BE2C (cell line): ENCODE data around the gene GPR63.

Source experiments
- DNase-seq: peaks from one replicate; pipeline ENCODE4 v3.0.0-alpha.2; 2020
- H3K27me3 ChIP-seq: fragments of 250-450 bp; sonication (Bioruptor Pico); 2 replicates; pipeline ENCODE4 v1.5.1; 2020; ENCODE audit warnings: mild to moderate bottlenecking
- H3K36me3 ChIP-seq: fragments of 250-450 bp; sonication (Bioruptor Pico); 2 replicates; pipeline ENCODE4 v1.5.1; 2020; ENCODE audit warnings: mild to moderate bottlenecking
- H3K4me1 ChIP-seq: fragments of 250-450 bp; sonication (Bioruptor Pico); 2 replicates; pipeline ENCODE4 v1.5.1; 2020
- H3K4me3 ChIP-seq: 2 replicates; pipeline ENCODE4 v1.5.1; 2011; ENCODE audit warnings: low read depth, low read length
- H3K9me3 ChIP-seq: fragments of 250-450 bp; sonication (Bioruptor Pico); 2 replicates; pipeline ENCODE4 v1.5.1; 2020
- CTCF ChIP-seq: IDR thresholded peaks from 2 replicates; pipeline ENCODE4 v1.5.1; 2012; ENCODE audit warnings: mild to moderate bottlenecking, low read depth, low read length

Gene GPR63

GRCh38 chr6:96834070-96834469 is 3.2 kb downstream of the GPR63 start:
- Histone ChIP-seq H3K4me1 (no peaks in the 10 kb centered on the region), H3K4me3 (no peak overlapping the region), H3K27me3 (peaks cover 52% of the 10 kb centered on the region), H3K9me3 (no peaks in the 10 kb centered on the region), H3K36me3 (no peaks in the 10 kb centered on the region)
- DNase-seq, result no peak
- no peak for TF ChIP-seq CTCF

- Histone ChIP-seq H3K4me1 (no peaks in the 10 kb centered on the region), H3K4me3 (no peak overlapping the region), H3K9me3 (no peaks in the 10 kb centered on the region), H3K27me3 (peaks cover 43% of the 10 kb centered on the region), H3K36me3 (no peaks in the 10 kb centered on the region)
- no peak for TF ChIP-seq CTCF
- no peak for DNase-seq
Observed at GRCh38 chr6:96832780-96833179, 4.5 kb downstream of the GPR63 start.

- Histone ChIP-seq H3K36me3 (no peaks in the 10 kb centered on the region), H3K27me3 (no peaks in the 10 kb centered on the region), H3K4me3 (no peak overlapping the region), H3K9me3 (no peaks in the 10 kb centered on the region), H3K4me1 (no peaks in the 10 kb centered on the region)
- DNase-seq, result no peak
- TF ChIP-seq CTCF, result no peak
Observed at GRCh38 chr6:96826865-96827264, 10.4 kb downstream of the GPR63 start.

GRCh38 chr6:96823743-96824142 is 13.5 kb downstream of the GPR63 start:
- no peak for TF ChIP-seq CTCF
- Histone ChIP-seq H3K4me1 (no peaks in the 10 kb centered on the region), H3K9me3 (no peaks in the 10 kb centered on the region), H3K4me3 (no peak overlapping the region), H3K27me3 (no peaks in the 10 kb centered on the region), H3K36me3 (no peaks in the 10 kb centered on the region)
- no peak for DNase-seq

- Histone ChIP-seq H3K36me3 (no peaks in the 10 kb centered on the region), H3K4me1 (no peaks in the 10 kb centered on the region)
Observed at GRCh38 chr6:96821034-96821433, 16.2 kb downstream of the GPR63 start.

GRCh38 chr6:96816301-96816817 is 20.9 kb downstream of the GPR63 start:
- Histone ChIP-seq H3K9me3 (no peaks in the 10 kb centered on the region), H3K4me1 (no peaks in the 10 kb centered on the region), H3K4me3 (no peak overlapping the region), H3K27me3 (no peaks in the 10 kb centered on the region; the same call in 1 of the 2 replicates), H3K36me3 (no peaks in the 10 kb centered on the region)
- TF ChIP-seq CTCF, result no peak
- no peak for DNase-seq

More at GRCh38 chr6:96821034-96821433, 16.2 kb downstream of the GPR63 start:
- DNase-seq, result no peak
- no peak for TF ChIP-seq CTCF
- H3K4me3 ChIP-seq, result no peak overlapping the region
- no peaks in the 10 kb centered on the region for H3K27me3 ChIP-seq
- H3K9me3 ChIP-seq, result no peaks in the 10 kb centered on the region
